CD4-positive, alpha-beta T cell treated with Interleukin-6 for 4 hours (primary cell): ENCODE results near the gene BOLA3.
A peak's percentile ranks its signal among the peaks of the same experiment; 100 is the strongest.
"Not testable (repeated sequence)": the region's sequence is repeated elsewhere in the genome, so short reads cannot be mapped to it uniquely, and the experiment has no call there.

Source experiments
- DNase-seq: peaks from one replicate; pipeline ENCODE4 v3.0.0-alpha.2; 2020; ENCODE audit warnings: mixed read lengths

The BOLA3 gene

GRCh38 chr2:74147727-74148456 is at the start of gene BOLA3:
Gene BOLA3 (minus strand): TSS chr2:74147912. CDS start chr2:74147874, 38 bp downstream.
- DNase-seq, result peak; percentile 88

GRCh38 chr2:74197049-74197448 is 49.3 kb upstream of the BOLA3 start:
- DNase-seq, result no peak

- no peak for DNase-seq
Measured at GRCh38 chr2:74194799-74195198, 47.1 kb upstream of the BOLA3 start.

GRCh38 chr2:74191596-74192380 is 44.1 kb upstream of the BOLA3 start:
- DNase-seq, result no peak

- DNase-seq, result no peak
Measured at GRCh38 chr2:74188696-74189095, 41.0 kb upstream of the BOLA3 start.

GRCh38 chr2:74188018-74188601 is 40.4 kb upstream of the BOLA3 start:
- DNase-seq, result no peak

- not testable (repeated sequence) for DNase-seq
Measured at GRCh38 chr2:74186706-74187105, 39.0 kb upstream of the BOLA3 start.

- peak; percentile 21 for DNase-seq
Measured at GRCh38 chr2:74186038-74186437, 38.3 kb upstream of the BOLA3 start.

GRCh38 chr2:74183878-74184277 is 36.2 kb upstream of the BOLA3 start:
- no peak for DNase-seq

- DNase-seq, result no peak
Measured at GRCh38 chr2:74181739-74182138, 34.0 kb upstream of the BOLA3 start.

- DNase-seq, result peak; percentile 1
Measured at GRCh38 chr2:74179063-74179865, 31.6 kb upstream of the BOLA3 start.

GRCh38 chr2:74178211-74179062 is 30.7 kb upstream of the BOLA3 start, which contains the start of gene MOB1A:
Gene MOB1A (minus strand): TSS chr2:74178879. CDS start chr2:74178674, 205 bp downstream.
- peak; percentile 98 for DNase-seq

- no peak for DNase-seq
Measured at GRCh38 chr2:74177696-74178095, 30.0 kb upstream of the BOLA3 start.

GRCh38 chr2:74174909-74175308 is 27.2 kb upstream of the BOLA3 start:
- no peak for DNase-seq

- no peak for DNase-seq
Measured at GRCh38 chr2:74168739-74169138, 21.0 kb upstream of the BOLA3 start.

GRCh38 chr2:74164761-74165160 is 17.0 kb upstream of the BOLA3 start:
- DNase-seq, result no peak

GRCh38 chr2:74162951-74163350 is 15.2 kb upstream of the BOLA3 start:
- no peak for DNase-seq

- no peak for DNase-seq
Measured at GRCh38 chr2:74155830-74156229, 8.1 kb upstream of the BOLA3 start.

GRCh38 chr2:74152954-74153353 is 5.2 kb upstream of the BOLA3 start:
- no peak for DNase-seq

GRCh38 chr2:74149570-74150319 is 2.0 kb upstream of the BOLA3 start:
- no peak for DNase-seq

- no peak for DNase-seq
Measured at GRCh38 chr2:74149247-74149525, 1.5 kb upstream of the BOLA3 start.
